ENCODE results near the gene LGR5.

LGR5 gene

GRCh38 chr12:71436696-71437095 lies 2.9 kb upstream of the LGR5 start:
- no peaks in the 10 kb centered on the region for H3K36me3 ChIP-seq (ENCODE audit: control insufficient read depth in 1 of 2, insufficient read depth in 2 of 2, low read length in 2 of 2)
- H3K9me3 ChIP-seq (ENCODE audit: control insufficient read depth in 1 of 2, low read length in 2 of 2) = peaks cover 12% of the 10 kb centered on the region in 2 donors
- peaks cover 4 to 26% of the 10 kb centered on the region in 2 donors for H3K4me1 ChIP-seq (ENCODE audit: control insufficient read depth in 1 of 2, insufficient read depth in 2 of 2, low read length in 2 of 2)
- H3K9ac ChIP-seq (ENCODE audit: low read depth in 1 of 2, low read length in 2 of 2) = no peak overlapping the region
- no peak overlapping the region for H3K27ac ChIP-seq (ENCODE audit: low read depth, low read length)
- peaks cover 18 to 19% of the 10 kb centered on the region in 2 donors for H3K27me3 ChIP-seq (ENCODE audit: control insufficient read depth in 1 of 2, insufficient read depth in 2 of 2, low read length in 2 of 2)
- no peak overlapping the region for H3K4me3 ChIP-seq (ENCODE audit: low read depth in 1 of 2, low read length in 2 of 2)

- Histone ChIP-seq H3K27ac (ENCODE audit: low read depth, low read length) (no peak overlapping the region), H3K4me3 (ENCODE audit: low read depth in 1 of 2, low read length in 2 of 2) (peak overlapping the region; percentile 69 to 72), H3K9ac (ENCODE audit: low read depth in 1 of 2, low read length in 2 of 2) (no peak overlapping the region), H3K4me1 (ENCODE audit: control insufficient read depth in 1 of 2, insufficient read depth in 2 of 2, low read length in 2 of 2) (peaks cover 4 to 26% of the 10 kb centered on the region in 2 donors), H3K36me3 (ENCODE audit: control insufficient read depth in 1 of 2, insufficient read depth in 2 of 2, low read length in 2 of 2) (no peaks in the 10 kb centered on the region), H3K9me3 (ENCODE audit: control insufficient read depth in 1 of 2, low read length in 2 of 2) (peaks cover 12% of the 10 kb centered on the region in 2 donors), H3K27me3 (ENCODE audit: control insufficient read depth in 1 of 2, insufficient read depth in 2 of 2, low read length in 2 of 2) (peaks cover 18 to 28% of the 10 kb centered on the region in 2 donors)
Measured at GRCh38 chr12:71438670-71439361, 782 bp upstream of the LGR5 start.

GRCh38 chr12:71439362-71439612 lies 311 bp upstream of the LGR5 start:
- Histone ChIP-seq H3K4me3 (ENCODE audit: low read depth in 1 of 2, low read length in 2 of 2) (peak overlapping the region; percentile 69 to 72), H3K4me1 (ENCODE audit: control insufficient read depth in 1 of 2, insufficient read depth in 2 of 2, low read length in 2 of 2) (peaks cover 4 to 26% of the 10 kb centered on the region in 2 donors), H3K9me3 (ENCODE audit: control insufficient read depth in 1 of 2, low read length in 2 of 2) (peaks cover 12% of the 10 kb centered on the region in 2 donors), H3K27ac (ENCODE audit: low read depth, low read length) (no peak overlapping the region), H3K9ac (ENCODE audit: low read depth in 1 of 2, low read length in 2 of 2) (no peak overlapping the region), H3K27me3 (ENCODE audit: control insufficient read depth in 1 of 2, insufficient read depth in 2 of 2, low read length in 2 of 2) (peaks cover 18 to 28% of the 10 kb centered on the region in 2 donors), H3K36me3 (ENCODE audit: control insufficient read depth in 1 of 2, insufficient read depth in 2 of 2, low read length in 2 of 2) (no peaks in the 10 kb centered on the region)

- peaks cover 12% of the 10 kb centered on the region in 2 donors for H3K9me3 ChIP-seq (ENCODE audit: control insufficient read depth in 1 of 2, low read length in 2 of 2)
- no peaks in the 10 kb centered on the region for H3K36me3 ChIP-seq (ENCODE audit: control insufficient read depth in 1 of 2, insufficient read depth in 2 of 2, low read length in 2 of 2)
- peaks cover 18 to 28% of the 10 kb centered on the region in 2 donors for H3K27me3 ChIP-seq (ENCODE audit: control insufficient read depth in 1 of 2, insufficient read depth in 2 of 2, low read length in 2 of 2)
- H3K27ac ChIP-seq (ENCODE audit: low read depth, low read length) = no peak overlapping the region
- peak overlapping the region; percentile 69 to 72 for H3K4me3 ChIP-seq (ENCODE audit: low read depth in 1 of 2, low read length in 2 of 2)
- H3K4me1 ChIP-seq (ENCODE audit: control insufficient read depth in 1 of 2, insufficient read depth in 2 of 2, low read length in 2 of 2) = peaks cover 4 to 26% of the 10 kb centered on the region in 2 donors
- peak overlapping the region; percentile 33 to 51 for H3K9ac ChIP-seq (ENCODE audit: low read depth in 1 of 2, low read length in 2 of 2)
Measured at GRCh38 chr12:71440345-71440762, 756 bp downstream of the LGR5 start.

GRCh38 chr12:71440763-71441748 lies 1.5 kb downstream of the LGR5 start:
- Histone ChIP-seq H3K4me1 (ENCODE audit: control insufficient read depth in 1 of 2, insufficient read depth in 2 of 2, low read length in 2 of 2) (peaks cover 4 to 26% of the 10 kb centered on the region in 2 donors), H3K27ac (ENCODE audit: low read depth, low read length) (no peak overlapping the region), H3K9ac (ENCODE audit: low read depth in 1 of 2, low read length in 2 of 2) (no peak overlapping the region), H3K4me3 (ENCODE audit: low read depth in 1 of 2, low read length in 2 of 2) (peak overlapping the region; percentile 69 to 72), H3K27me3 (ENCODE audit: control insufficient read depth in 1 of 2, insufficient read depth in 2 of 2, low read length in 2 of 2) (peaks cover 18 to 28% of the 10 kb centered on the region in 2 donors), H3K36me3 (ENCODE audit: control insufficient read depth in 1 of 2, insufficient read depth in 2 of 2, low read length in 2 of 2) (no peaks in the 10 kb centered on the region), H3K9me3 (ENCODE audit: control insufficient read depth in 1 of 2, low read length in 2 of 2) (peaks cover 7 to 10% of the 10 kb centered on the region in 2 donors)

- Histone ChIP-seq H3K4me1 (ENCODE audit: control insufficient read depth in 1 of 2, insufficient read depth in 2 of 2, low read length in 2 of 2) (peaks cover 4 to 26% of the 10 kb centered on the region in 2 donors), H3K27ac (ENCODE audit: low read depth, low read length) (no peak overlapping the region), H3K4me3 (ENCODE audit: low read depth in 1 of 2, low read length in 2 of 2) (peak overlapping the region in 1 of 2 donors; percentile 72), H3K36me3 (ENCODE audit: control insufficient read depth in 1 of 2, insufficient read depth in 2 of 2, low read length in 2 of 2) (no peaks in the 10 kb centered on the region), H3K27me3 (ENCODE audit: control insufficient read depth in 1 of 2, insufficient read depth in 2 of 2, low read length in 2 of 2) (peaks cover 18 to 28% of the 10 kb centered on the region in 2 donors), H3K9me3 (ENCODE audit: control insufficient read depth in 1 of 2, low read length in 2 of 2) (peaks cover 0 to 2% of the 10 kb centered on the region in 2 donors), H3K9ac (ENCODE audit: low read depth in 1 of 2, low read length in 2 of 2) (no peak overlapping the region)
Measured at GRCh38 chr12:71441836-71442566, 2.4 kb downstream of the LGR5 start.

- Histone ChIP-seq H3K27ac (ENCODE audit: low read depth, low read length) (no peak overlapping the region), H3K4me3 (ENCODE audit: low read depth in 1 of 2, low read length in 2 of 2) (no peak overlapping the region), H3K4me1 (ENCODE audit: control insufficient read depth in 1 of 2, insufficient read depth in 2 of 2, low read length in 2 of 2) (peaks cover 8 to 26% of the 10 kb centered on the region in 2 donors), H3K9me3 (ENCODE audit: control insufficient read depth in 1 of 2, low read length in 2 of 2) (no peaks in the 10 kb centered on the region), H3K27me3 (ENCODE audit: control insufficient read depth in 1 of 2, insufficient read depth in 2 of 2, low read length in 2 of 2) (peaks cover 18 to 28% of the 10 kb centered on the region in 2 donors), H3K9ac (ENCODE audit: low read depth in 1 of 2, low read length in 2 of 2) (no peak overlapping the region), H3K36me3 (ENCODE audit: control insufficient read depth in 1 of 2, insufficient read depth in 2 of 2, low read length in 2 of 2) (no peaks in the 10 kb centered on the region)
Measured at GRCh38 chr12:71442567-71442931, 3.0 kb downstream of the LGR5 start.

GRCh38 chr12:71445071-71445470 lies 5.5 kb downstream of the LGR5 start:
- no peaks in the 10 kb centered on the region for H3K9me3 ChIP-seq (ENCODE audit: control insufficient read depth in 1 of 2, low read length in 2 of 2)
- peaks cover 6 to 11% of the 10 kb centered on the region in 2 donors for H3K4me1 ChIP-seq (ENCODE audit: control insufficient read depth in 1 of 2, insufficient read depth in 2 of 2, low read length in 2 of 2)
- H3K9ac ChIP-seq (ENCODE audit: low read depth in 1 of 2, low read length in 2 of 2) = no peak overlapping the region
- H3K4me3 ChIP-seq (ENCODE audit: low read depth in 1 of 2, low read length in 2 of 2) = peak overlapping the region in 1 of 2 donors; percentile 24
- no peaks in the 10 kb centered on the region for H3K36me3 ChIP-seq (ENCODE audit: control insufficient read depth in 1 of 2, insufficient read depth in 2 of 2, low read length in 2 of 2)
- no peak overlapping the region for H3K27ac ChIP-seq (ENCODE audit: low read depth, low read length)
- H3K27me3 ChIP-seq (ENCODE audit: control insufficient read depth in 1 of 2, insufficient read depth in 2 of 2, low read length in 2 of 2) = peaks cover 8 to 17% of the 10 kb centered on the region in 2 donors

- no peak overlapping the region for H3K9ac ChIP-seq (ENCODE audit: low read depth in 1 of 2, low read length in 2 of 2)
- H3K4me3 ChIP-seq (ENCODE audit: low read depth in 1 of 2, low read length in 2 of 2) = peak overlapping the region in 1 of 2 donors; percentile 43
Measured at GRCh38 chr12:71447691-71448132, 8.1 kb downstream of the LGR5 start.

More at GRCh38 chr12:71447691-71448132, 8.1 kb downstream of the LGR5 start:
- Histone ChIP-seq H3K9me3 (ENCODE audit: control insufficient read depth in 1 of 2, low read length in 2 of 2) (no peaks in the 10 kb centered on the region), H3K36me3 (ENCODE audit: control insufficient read depth in 1 of 2, insufficient read depth in 2 of 2, low read length in 2 of 2) (no peaks in the 10 kb centered on the region), H3K4me1 (ENCODE audit: control insufficient read depth in 1 of 2, insufficient read depth in 2 of 2, low read length in 2 of 2) (peaks cover 0 to 6% of the 10 kb centered on the region in 2 donors), H3K27ac (ENCODE audit: low read depth, low read length) (no peak overlapping the region), H3K27me3 (ENCODE audit: control insufficient read depth in 1 of 2, insufficient read depth in 2 of 2, low read length in 2 of 2) (no peaks in the 10 kb centered on the region)

Measured in duodenal mucosa (tissue), 2 donors.